Loucy (cell line): ENCODE data around the gene ATP1A4.

Experiments used
- CTCF ChIP-seq: fragments of 200-600 bp; sonication (generic); conservative IDR thresholded peaks from 2 replicates; pipeline ENCODE4 v1.5.1; 2014; ENCODE audit warnings: mild to moderate bottlenecking, antibody characterized with exemption, low read length
- EZH2phosphoT487 ChIP-seq: fragments of 200-600 bp; IDR thresholded peaks from 2 replicates; pipeline ENCODE4 v1.6.1; 2018; ENCODE audit warnings: antibody characterized with exemption, mild to moderate bottlenecking, moderate library complexity, borderline replicate concordance

DNA sequence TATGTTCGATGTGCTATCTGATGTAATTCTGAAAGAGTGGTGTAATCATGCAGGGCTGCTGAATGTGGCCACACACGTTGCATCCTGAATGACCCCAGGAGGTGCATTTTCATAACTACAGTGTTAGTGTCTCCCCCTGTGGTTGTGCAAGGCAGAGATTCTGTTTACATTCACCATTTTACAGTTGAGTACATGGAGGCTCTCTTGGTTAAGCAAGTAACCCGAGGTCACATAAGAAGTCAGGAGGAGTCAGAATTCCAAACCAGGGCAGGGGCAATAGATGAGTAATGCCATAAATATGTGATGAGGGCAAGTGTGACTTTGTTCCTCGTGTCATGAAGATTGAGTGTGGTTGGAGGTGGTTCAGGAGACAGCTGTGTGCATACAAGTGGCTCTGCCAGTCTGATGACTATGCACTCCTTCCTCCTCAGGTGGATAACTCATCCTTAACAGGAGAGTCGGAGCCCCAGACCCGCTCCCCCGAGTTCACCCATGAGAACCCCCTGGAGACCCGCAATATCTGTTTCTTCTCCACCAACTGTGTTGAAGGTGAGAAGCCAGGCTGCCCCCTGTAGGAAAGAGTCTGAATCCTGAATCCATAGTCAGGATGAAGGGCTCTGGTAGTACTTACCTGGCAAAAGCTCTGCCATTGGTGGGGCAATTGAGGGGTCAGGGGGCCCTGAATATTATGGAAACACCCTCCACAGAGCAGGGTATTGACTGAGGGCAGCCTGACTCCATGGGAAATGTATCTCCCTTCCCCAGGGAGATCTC, 26.5 kb upstream of the ATP1A4 start:
- no peak for TF ChIP-seq CTCF
- no peak for TF ChIP-seq EZH2phosphoT487
